HL-60 (cell line): Measurements from ENCODE around the gene L3MBTL4.

Experiments
- DNase-seq, 2 experiments: peaks; one replicate each; pipeline ENCODE4 v3.0.0-alpha.2; 2010 to 2020; ENCODE audit warnings: low read depth in 1 of 2, low spot score in 1 of 2
- H3K27ac ChIP-seq: fragments of 250-450 bp; sonication (Bioruptor Pico); replicated peaks from 2 replicates; pipeline ENCODE4 v1.5.1; 2020; ENCODE audit warnings: mild to moderate bottlenecking, moderate library complexity
- H3K27me3 ChIP-seq: fragments of 250-450 bp; sonication (Bioruptor Pico); 2 replicates; pipeline ENCODE4 v1.5.1; 2021; ENCODE audit warnings: mild to moderate bottlenecking, moderate library complexity; ENCODE audit not compliant: insufficient read depth, poor library complexity, severe bottlenecking
- H3K4me3 ChIP-seq: replicated peaks from 2 replicates; pipeline ENCODE4 v1.5.1; 2011; ENCODE audit warnings: mild to moderate bottlenecking, control low read depth, low read length; ENCODE audit not compliant: insufficient read depth
- CTCF ChIP-seq: IDR thresholded peaks from one replicate; pipeline ENCODE4 v1.5.1; 2011; ENCODE audit warnings: low read length, control low read depth, inconsistent platforms; ENCODE audit not compliant: insufficient read depth
- GABPA ChIP-seq: IDR thresholded peaks from 2 replicates; pipeline ENCODE4 v1.6.1; 2012; ENCODE audit warnings: low read depth
- POLR2AphosphoS5 ChIP-seq: IDR thresholded peaks from 2 replicates; pipeline ENCODE4 v1.6.1; 2012; ENCODE audit warnings: low read depth
- SPI1 ChIP-seq: IDR thresholded peaks from 2 replicates; pipeline ENCODE4 v1.6.1; 2012; ENCODE audit warnings: low read depth, mild to moderate bottlenecking, borderline replicate concordance
- TF ChIP-seq, protein P1 (sequence below): IDR thresholded peaks from 2 replicates; pipeline ENCODE4 v1.6.1; 2012; ENCODE audit warnings: low read depth; ENCODE audit not compliant: insufficient replicate concordance

L3MBTL4 gene

GRCh38 chr18:6270771-6271216 lies 143.9 kb downstream of the L3MBTL4 start:
- TF ChIP-seq SPI1 (no peak), GABPA (no peak), CTCF (no peak), POLR2AphosphoS5 (no peak)
- TF ChIP-seq, protein P1, sequence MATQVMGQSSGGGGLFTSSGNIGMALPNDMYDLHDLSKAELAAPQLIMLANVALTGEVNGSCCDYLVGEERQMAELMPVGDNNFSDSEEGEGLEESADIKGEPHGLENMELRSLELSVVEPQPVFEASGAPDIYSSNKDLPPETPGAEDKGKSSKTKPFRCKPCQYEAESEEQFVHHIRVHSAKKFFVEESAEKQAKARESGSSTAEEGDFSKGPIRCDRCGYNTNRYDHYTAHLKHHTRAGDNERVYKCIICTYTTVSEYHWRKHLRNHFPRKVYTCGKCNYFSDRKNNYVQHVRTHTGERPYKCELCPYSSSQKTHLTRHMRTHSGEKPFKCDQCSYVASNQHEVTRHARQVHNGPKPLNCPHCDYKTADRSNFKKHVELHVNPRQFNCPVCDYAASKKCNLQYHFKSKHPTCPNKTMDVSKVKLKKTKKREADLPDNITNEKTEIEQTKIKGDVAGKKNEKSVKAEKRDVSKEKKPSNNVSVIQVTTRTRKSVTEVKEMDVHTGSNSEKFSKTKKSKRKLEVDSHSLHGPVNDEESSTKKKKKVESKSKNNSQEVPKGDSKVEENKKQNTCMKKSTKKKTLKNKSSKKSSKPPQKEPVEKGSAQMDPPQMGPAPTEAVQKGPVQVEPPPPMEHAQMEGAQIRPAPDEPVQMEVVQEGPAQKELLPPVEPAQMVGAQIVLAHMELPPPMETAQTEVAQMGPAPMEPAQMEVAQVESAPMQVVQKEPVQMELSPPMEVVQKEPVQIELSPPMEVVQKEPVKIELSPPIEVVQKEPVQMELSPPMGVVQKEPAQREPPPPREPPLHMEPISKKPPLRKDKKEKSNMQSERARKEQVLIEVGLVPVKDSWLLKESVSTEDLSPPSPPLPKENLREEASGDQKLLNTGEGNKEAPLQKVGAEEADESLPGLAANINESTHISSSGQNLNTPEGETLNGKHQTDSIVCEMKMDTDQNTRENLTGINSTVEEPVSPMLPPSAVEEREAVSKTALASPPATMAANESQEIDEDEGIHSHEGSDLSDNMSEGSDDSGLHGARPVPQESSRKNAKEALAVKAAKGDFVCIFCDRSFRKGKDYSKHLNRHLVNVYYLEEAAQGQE: no peak
- DNase-seq: no peak
- H3K27ac ChIP-seq: no peak overlapping the region
- H3K27me3 ChIP-seq: peaks cover 3% of the 10 kb centered on the region
- H3K4me3 ChIP-seq: no peak overlapping the region

GRCh38 chr18:6269660-6270332 lies 144.9 kb downstream of the L3MBTL4 start:
- H3K4me3 ChIP-seq: no peak overlapping the region
- no peak overlapping the region for H3K27ac ChIP-seq
- peaks cover 3% of the 10 kb centered on the region for H3K27me3 ChIP-seq
- DNase-seq: no peak
- TF ChIP-seq, protein P1: no peak
- TF ChIP-seq POLR2AphosphoS5 (no peak), GABPA (no peak), SPI1 (no peak), CTCF (no peak)

GRCh38 chr18:6266212-6266611 lies 148.5 kb downstream of the L3MBTL4 start:
- no peak for DNase-seq
- Histone ChIP-seq H3K4me3 (no peak overlapping the region), H3K27ac (no peak overlapping the region), H3K27me3 (no peaks in the 10 kb centered on the region)
- no peak for TF ChIP-seq GABPA
- no peak for TF ChIP-seq POLR2AphosphoS5
- no peak for TF ChIP-seq SPI1
- TF ChIP-seq CTCF: no peak
- TF ChIP-seq, protein P1: no peak
